A549 (cell line): ENCODE results near the gene B4GALT6. TPM values are rescaled to one million over a fixed set of nuclear protein-coding genes. Genes with fewer than 3 reads are reported as not detected.

Experiments
- ATAC-seq, 2 experiments: fragments of 200-7000 bp in 1 of 2; fragments of >200 bp in 1 of 2; cut with Nextera tagmentation in 1 of 2; cut with Tn5 transposase in 1 of 2; 3 replicates each; pipeline versions ENCODE4 v1.8.0 to v1.9.1; 2018 to 2020; ENCODE audit warnings: mild to moderate bottlenecking in 1 of 2, moderate library complexity in 1 of 2
- CTCF ChIA-PET: fragments of 300-600 bp; sonication (Branson Sonifier 250); formaldehyde crosslinking; extraction: SDS; loops from one replicate; lab custom pipeline; 2021; ENCODE audit warnings: antibody characterized with exemption, inconsistent platforms; lab: Yijun Ruan, JAX
- POLR2A ChIA-PET: fragments of 350-600 bp; formaldehyde crosslinking; extraction: SDS; loops from one replicate; lab custom pipeline; 2021; ENCODE audit warnings: antibody characterized with exemption, inconsistent platforms; lab: Yijun Ruan, JAX
- DNase-seq, 2 experiments: peaks; one replicate each; pipeline versions ENCODE4 v3.0.0 to v3.0.0-alpha.2; 2011 to 2016; ENCODE audit warnings: low read depth in 1 of 2, low spot score in 1 of 2
- FAIRE-seq: peaks from 2 replicates; lab custom pipeline; 2011; peaks lifted over from hg19 to GRCh38; lab: Jason Lieb, UNC
- H3K27ac ChIP-seq, 2 experiments: fragments of >200 bp; sonication (Bioruptor Twin); formaldehyde crosslinking; 3 replicates each; pipeline ENCODE4 v1.5.1; 2016 to 2017
- H3K4me1 ChIP-seq: fragments of >200 bp; sonication (Bioruptor Twin); formaldehyde crosslinking; 3 replicates; pipeline ENCODE4 v1.6.1; 2016
- H3K4me2 ChIP-seq: fragments of >200 bp; sonication (Bioruptor Twin); formaldehyde crosslinking; 3 replicates; pipeline ENCODE4 v1.6.1; 2016
- H3K4me3 ChIP-seq: fragments of >200 bp; sonication (Bioruptor Twin); formaldehyde crosslinking; 3 replicates; pipeline ENCODE4 v1.5.1; 2016
- H3K9me3 ChIP-seq: fragments of >200 bp; sonication (Bioruptor Twin); formaldehyde crosslinking; 3 replicates; pipeline ENCODE4 v1.6.1; 2016
- CBX2 ChIP-seq: fragments of 200-600 bp; sonication (generic); IDR thresholded peaks from 2 replicates; pipeline ENCODE4 v1.6.1; 2016; ENCODE audit warnings: low read depth, mild to moderate bottlenecking, borderline replicate concordance
- EHMT2 ChIP-seq: fragments of 200-600 bp; sonication (generic); IDR thresholded peaks from 2 replicates; pipeline ENCODE4 v1.6.1; 2016; ENCODE audit warnings: antibody characterized with exemption, low read depth, mild to moderate bottlenecking, moderate library complexity
- ESRRA ChIP-seq: fragments of 150-350 bp; IDR thresholded peaks from 2 replicates; pipeline ENCODE4 v1.6.1; 2014; ENCODE audit warnings: mild to moderate bottlenecking, low read length, borderline replicate concordance
- FOSL2 ChIP-seq, 2 experiments: fragments of 450-650 bp in 1 of 2; fragments of >200 bp in 1 of 2; sonication (Bioruptor Twin) in 1 of 2; formaldehyde crosslinking; IDR thresholded peaks; 2 replicates each; pipeline versions ENCODE4 v1.5.0 to v1.6.1; 2016 to 2020; ENCODE audit warnings: mild to moderate bottlenecking in 1 of 2, moderate library complexity in 1 of 2
- FOXS1 ChIP-seq: fragments of 250-450 bp; sonication (Bioruptor Pico); IDR thresholded peaks from 2 replicates; pipeline ENCODE4 v1.5.0; 2020; ENCODE audit warnings: mild to moderate bottlenecking, moderate library complexity
- HOXA7 ChIP-seq: fragments of 250-450 bp; sonication (Bioruptor Pico); IDR thresholded peaks from 2 replicates; pipeline ENCODE4 v1.5.0; 2020; ENCODE audit warnings: mild to moderate bottlenecking, moderate library complexity
- JUNB ChIP-seq: fragments of >200 bp; sonication (Bioruptor Twin); formaldehyde crosslinking; IDR thresholded peaks from 2 replicates; pipeline ENCODE4 v1.6.1; 2016
- KDM5A ChIP-seq: fragments of 200-600 bp; sonication (generic); IDR thresholded peaks from 2 replicates; pipeline ENCODE4 v1.6.1; 2016; ENCODE audit warnings: antibody characterized with exemption, mild to moderate bottlenecking
- MAFK ChIP-seq: fragments of 450-650 bp; IDR thresholded peaks from 2 replicates; pipeline ENCODE4 v1.6.1; 2014; ENCODE audit not compliant: partially characterized antibody
- NPAS2 ChIP-seq: fragments of 250-450 bp; sonication (Bioruptor Pico); IDR thresholded peaks from 2 replicates; pipeline ENCODE4 v1.8.0; 2022; ENCODE audit warnings: mild to moderate bottlenecking, moderate library complexity, borderline replicate concordance
- PHF8 ChIP-seq: fragments of 200-600 bp; sonication (generic); IDR thresholded peaks from 2 replicates; pipeline ENCODE4 v1.6.1; 2016; ENCODE audit warnings: low read depth, mild to moderate bottlenecking, antibody characterized with exemption, moderate library complexity, borderline replicate concordance
- RARB ChIP-seq: fragments of 250-450 bp; sonication (Bioruptor Pico); IDR thresholded peaks from 2 replicates; pipeline ENCODE4 v1.8.0; 2021; ENCODE audit warnings: mild to moderate bottlenecking, moderate library complexity
- RCOR1 ChIP-seq: fragments of 150-350 bp; IDR thresholded peaks from 2 replicates; pipeline ENCODE4 v1.6.1; 2014; ENCODE audit warnings: antibody characterized with exemption, low read length, low read depth
- RFX5 ChIP-seq: fragments of 450-650 bp; IDR thresholded peaks from 2 replicates; pipeline ENCODE4 v1.7.1; 2014; ENCODE audit warnings: antibody characterized with exemption, mild to moderate bottlenecking, moderate library complexity
- SMC3 ChIP-seq: fragments of >200 bp; sonication (Bioruptor Twin); formaldehyde crosslinking; IDR thresholded peaks from 3 replicates; pipeline ENCODE4 v1.6.1; 2018; ENCODE audit warnings: inconsistent platforms
- ZC3H11A ChIP-seq: fragments of 450-650 bp; IDR thresholded peaks from 2 replicates; pipeline ENCODE4 v1.6.1; 2014; ENCODE audit warnings: antibody characterized with exemption, mild to moderate bottlenecking
- ZSCAN20 ChIP-seq: fragments of 250-450 bp; sonication (Bioruptor Pico); IDR thresholded peaks from 2 replicates; pipeline ENCODE4 v1.8.0; 2022; ENCODE audit warnings: mild to moderate bottlenecking, moderate library complexity
- WGBS: methylation state at CpG from one replicate; pipeline ENCODE4 v1.1.6; 2017; ENCODE audit errors: missing lambda C conversion rate; 5-methylcytosine and 5-hydroxymethylcytosine counted together
- polyA plus RNA-seq, 4 experiments: library from polyadenylated mRNA; depleted of rRNA in 3 of 4; stranded (reverse); fragments of >200 nt; fragmentation: RNase III in 1 of 4; extraction: RNeasy Plus Mini Kit Qiagen cat#74134 plus additional on column Dnase treatment in 1 of 4; gene quantifications; 2 replicates in 3 of 4; 3 replicates in 1 of 4; pipeline ENCODE4 v1.2.3, GENCODE V29; 2011 to 2017
- TF ChIP-seq, protein P1 (sequence below): fragments of 150-350 bp; IDR thresholded peaks from 2 replicates; pipeline ENCODE4 v1.6.1; 2014; ENCODE audit warnings: low read depth, mild to moderate bottlenecking, low read length
- TF ChIP-seq, protein P2 (sequence below): fragments of 250-450 bp; sonication (Bioruptor Pico); IDR thresholded peaks from 2 replicates; pipeline ENCODE4 v1.5.0; 2021; ENCODE audit warnings: mild to moderate bottlenecking, moderate library complexity, borderline replicate concordance
- TF ChIP-seq, protein P3 (sequence below): fragments of >200 bp; sonication (Bioruptor Twin); formaldehyde crosslinking; IDR thresholded peaks from 3 replicates; pipeline ENCODE4 v1.5.1; 2016
- TF ChIP-seq, protein P4 (sequence below): fragments of >200 bp; sonication (Bioruptor Twin); formaldehyde crosslinking; IDR thresholded peaks from 2 replicates; pipeline ENCODE4 v1.6.1; 2016
- TF ChIP-seq, protein P5 (sequence below): IDR thresholded peaks from 2 replicates; pipeline ENCODE4 v1.6.1; 2012
- TF ChIP-seq, protein P6 (sequence below): fragments of 200-600 bp; sonication (generic); IDR thresholded peaks from 2 replicates; pipeline ENCODE4 v1.6.1; 2016; ENCODE audit warnings: antibody characterized with exemption, mild to moderate bottlenecking, moderate library complexity

B4GALT6 gene
- polyA plus RNA-seq, 2 of the 4 experiments (the other 2 are of a cell fraction) = 7.1 to 12.8 TPM

DNA sequence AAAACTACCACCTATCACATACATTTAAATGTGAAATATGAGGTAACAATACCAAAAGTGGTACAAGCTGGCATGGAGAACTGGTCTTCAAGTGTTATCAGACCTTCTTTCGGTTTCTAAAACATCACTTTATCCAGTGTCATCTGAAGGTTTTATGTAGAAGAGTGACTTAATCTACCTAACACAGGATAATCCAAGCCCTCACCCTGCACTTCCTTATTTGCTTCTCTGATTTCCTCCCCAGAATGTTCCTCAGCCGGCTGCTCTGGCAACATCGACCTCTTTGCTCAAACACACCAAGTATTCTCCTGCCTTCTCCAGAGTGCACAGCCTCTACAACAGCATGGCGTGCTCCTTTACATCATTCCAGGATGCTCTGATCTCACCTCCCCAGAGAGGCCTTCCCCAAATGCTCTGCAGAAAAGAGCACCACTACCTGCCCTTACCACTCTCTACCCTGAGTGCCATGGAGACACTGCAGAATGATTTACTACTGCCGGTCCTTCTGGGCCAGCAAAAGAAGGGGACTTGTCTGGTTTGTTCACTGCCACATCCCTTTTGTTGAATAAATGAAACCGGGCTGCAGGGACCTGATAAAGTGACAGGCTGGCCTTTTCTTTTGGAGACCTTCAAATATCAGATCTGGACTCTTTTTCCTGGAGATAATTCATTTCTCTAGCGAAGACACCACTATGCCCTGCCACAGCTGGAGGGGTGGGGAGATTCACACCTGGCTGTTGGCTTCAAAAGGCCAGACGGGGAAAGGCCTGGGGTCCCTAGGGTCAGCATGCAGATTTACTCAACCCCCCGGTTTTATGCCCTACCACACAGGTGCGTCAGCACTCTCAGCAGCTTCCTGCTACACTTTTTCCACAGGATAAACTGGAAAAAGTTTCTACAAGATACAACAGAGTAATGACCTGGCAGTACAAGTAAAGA, 50.7 kb downstream of the B4GALT6 start:
- 91% methylated on average over 10 of the region's 10 CpGs for WGBS
- no peaks in the 10 kb centered on the region for H3K9me3 ChIP-seq
- no peak overlapping the region for H3K27ac ChIP-seq
- ChIA-PET CTCF (no interaction called here), POLR2A (no interaction called here)
- TF ChIP-seq, protein P1, sequence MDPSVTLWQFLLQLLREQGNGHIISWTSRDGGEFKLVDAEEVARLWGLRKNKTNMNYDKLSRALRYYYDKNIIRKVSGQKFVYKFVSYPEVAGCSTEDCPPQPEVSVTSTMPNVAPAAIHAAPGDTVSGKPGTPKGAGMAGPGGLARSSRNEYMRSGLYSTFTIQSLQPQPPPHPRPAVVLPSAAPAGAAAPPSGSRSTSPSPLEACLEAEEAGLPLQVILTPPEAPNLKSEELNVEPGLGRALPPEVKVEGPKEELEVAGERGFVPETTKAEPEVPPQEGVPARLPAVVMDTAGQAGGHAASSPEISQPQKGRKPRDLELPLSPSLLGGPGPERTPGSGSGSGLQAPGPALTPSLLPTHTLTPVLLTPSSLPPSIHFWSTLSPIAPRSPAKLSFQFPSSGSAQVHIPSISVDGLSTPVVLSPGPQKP = no peak
- TF ChIP-seq, protein P2, sequence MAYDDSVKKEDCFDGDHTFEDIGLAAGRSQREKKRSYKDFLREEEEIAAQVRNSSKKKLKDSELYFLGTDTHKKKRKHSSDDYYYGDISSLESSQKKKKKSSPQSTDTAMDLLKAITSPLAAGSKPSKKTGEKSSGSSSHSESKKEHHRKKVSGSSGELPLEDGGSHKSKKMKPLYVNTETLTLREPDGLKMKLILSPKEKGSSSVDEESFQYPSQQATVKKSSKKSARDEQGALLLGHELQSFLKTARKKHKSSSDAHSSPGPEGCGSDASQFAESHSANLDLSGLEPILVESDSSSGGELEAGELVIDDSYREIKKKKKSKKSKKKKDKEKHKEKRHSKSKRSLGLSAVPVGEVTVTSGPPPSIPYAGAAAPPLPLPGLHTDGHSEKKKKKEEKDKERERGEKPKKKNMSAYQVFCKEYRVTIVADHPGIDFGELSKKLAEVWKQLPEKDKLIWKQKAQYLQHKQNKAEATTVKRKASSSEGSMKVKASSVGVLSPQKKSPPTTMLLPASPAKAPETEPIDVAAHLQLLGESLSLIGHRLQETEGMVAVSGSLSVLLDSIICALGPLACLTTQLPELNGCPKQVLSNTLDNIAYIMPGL (CRISPR knock-in tag) = no peak
- TF ChIP-seq RFX5 (no peak), ZC3H11A (no peak), EHMT2 (no peak), SMC3 (no peak), RCOR1 (no peak)
- TF ChIP-seq, protein P3, sequence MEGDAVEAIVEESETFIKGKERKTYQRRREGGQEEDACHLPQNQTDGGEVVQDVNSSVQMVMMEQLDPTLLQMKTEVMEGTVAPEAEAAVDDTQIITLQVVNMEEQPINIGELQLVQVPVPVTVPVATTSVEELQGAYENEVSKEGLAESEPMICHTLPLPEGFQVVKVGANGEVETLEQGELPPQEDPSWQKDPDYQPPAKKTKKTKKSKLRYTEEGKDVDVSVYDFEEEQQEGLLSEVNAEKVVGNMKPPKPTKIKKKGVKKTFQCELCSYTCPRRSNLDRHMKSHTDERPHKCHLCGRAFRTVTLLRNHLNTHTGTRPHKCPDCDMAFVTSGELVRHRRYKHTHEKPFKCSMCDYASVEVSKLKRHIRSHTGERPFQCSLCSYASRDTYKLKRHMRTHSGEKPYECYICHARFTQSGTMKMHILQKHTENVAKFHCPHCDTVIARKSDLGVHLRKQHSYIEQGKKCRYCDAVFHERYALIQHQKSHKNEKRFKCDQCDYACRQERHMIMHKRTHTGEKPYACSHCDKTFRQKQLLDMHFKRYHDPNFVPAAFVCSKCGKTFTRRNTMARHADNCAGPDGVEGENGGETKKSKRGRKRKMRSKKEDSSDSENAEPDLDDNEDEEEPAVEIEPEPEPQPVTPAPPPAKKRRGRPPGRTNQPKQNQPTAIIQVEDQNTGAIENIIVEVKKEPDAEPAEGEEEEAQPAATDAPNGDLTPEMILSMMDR = no peak
- ATAC-seq (no peak), DNase-seq (no peak), FAIRE-seq (no peak)
- no peak overlapping the region for H3K4me3 ChIP-seq
- no peaks in the 10 kb centered on the region for H3K4me1 ChIP-seq
- no peak overlapping the region for H3K4me2 ChIP-seq

DNA sequence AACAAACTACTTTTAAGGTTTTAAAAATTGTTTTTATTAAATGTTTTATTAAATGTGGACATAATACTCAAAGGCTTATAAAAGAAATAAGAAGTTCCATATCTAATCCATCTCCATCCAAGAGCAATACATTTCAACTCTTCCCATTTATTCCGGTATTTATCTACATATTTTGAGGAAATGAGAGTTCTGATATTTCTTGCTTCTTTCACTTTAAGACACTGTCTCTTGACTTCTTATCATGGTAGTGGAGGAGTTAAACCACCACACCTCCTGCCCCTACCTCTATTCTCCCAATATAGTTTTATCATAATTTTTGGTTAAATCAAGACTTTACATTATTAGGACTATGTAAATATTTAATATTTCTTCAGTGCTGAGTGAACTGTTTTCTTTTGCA, 52.0 kb downstream of the B4GALT6 start:
- ATAC-seq = no peak
- H3K4me1 ChIP-seq = no peaks in the 10 kb centered on the region
- no peak overlapping the region for H3K4me3 ChIP-seq
- DNase-seq = no peak
- H3K4me2 ChIP-seq = no peak overlapping the region
- ChIA-PET CTCF (no interaction called here), POLR2A (no interaction called here)
- 98% methylated on average over 1 of the region's 1 CpG for WGBS
- no peak overlapping the region for H3K27ac ChIP-seq
- no peaks in the 10 kb centered on the region for H3K9me3 ChIP-seq
- FAIRE-seq = no peak
- TF ChIP-seq FOSL2 (IDR thresholded peaks at IDR 0.05) = no peak
- TF ChIP-seq FOSL2 (CRISPR knock-in tag; IDR thresholded peaks at IDR 0.05) = no peak
- no peak for TF ChIP-seq ZSCAN20 (CRISPR knock-in tag)
- TF ChIP-seq NPAS2 (CRISPR knock-in tag) = no peak
- TF ChIP-seq, protein P4, sequence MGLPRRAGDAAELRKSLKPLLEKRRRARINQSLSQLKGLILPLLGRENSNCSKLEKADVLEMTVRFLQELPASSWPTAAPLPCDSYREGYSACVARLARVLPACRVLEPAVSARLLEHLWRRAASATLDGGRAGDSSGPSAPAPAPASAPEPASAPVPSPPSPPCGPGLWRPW = no peak
- TF ChIP-seq, protein P5, sequence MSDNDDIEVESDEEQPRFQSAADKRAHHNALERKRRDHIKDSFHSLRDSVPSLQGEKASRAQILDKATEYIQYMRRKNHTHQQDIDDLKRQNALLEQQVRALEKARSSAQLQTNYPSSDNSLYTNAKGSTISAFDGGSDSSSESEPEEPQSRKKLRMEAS = no peak
- no peak for TF ChIP-seq ZC3H11A
- TF ChIP-seq ESRRA = no peak
- no peak for TF ChIP-seq MAFK
- TF ChIP-seq, protein P6, sequence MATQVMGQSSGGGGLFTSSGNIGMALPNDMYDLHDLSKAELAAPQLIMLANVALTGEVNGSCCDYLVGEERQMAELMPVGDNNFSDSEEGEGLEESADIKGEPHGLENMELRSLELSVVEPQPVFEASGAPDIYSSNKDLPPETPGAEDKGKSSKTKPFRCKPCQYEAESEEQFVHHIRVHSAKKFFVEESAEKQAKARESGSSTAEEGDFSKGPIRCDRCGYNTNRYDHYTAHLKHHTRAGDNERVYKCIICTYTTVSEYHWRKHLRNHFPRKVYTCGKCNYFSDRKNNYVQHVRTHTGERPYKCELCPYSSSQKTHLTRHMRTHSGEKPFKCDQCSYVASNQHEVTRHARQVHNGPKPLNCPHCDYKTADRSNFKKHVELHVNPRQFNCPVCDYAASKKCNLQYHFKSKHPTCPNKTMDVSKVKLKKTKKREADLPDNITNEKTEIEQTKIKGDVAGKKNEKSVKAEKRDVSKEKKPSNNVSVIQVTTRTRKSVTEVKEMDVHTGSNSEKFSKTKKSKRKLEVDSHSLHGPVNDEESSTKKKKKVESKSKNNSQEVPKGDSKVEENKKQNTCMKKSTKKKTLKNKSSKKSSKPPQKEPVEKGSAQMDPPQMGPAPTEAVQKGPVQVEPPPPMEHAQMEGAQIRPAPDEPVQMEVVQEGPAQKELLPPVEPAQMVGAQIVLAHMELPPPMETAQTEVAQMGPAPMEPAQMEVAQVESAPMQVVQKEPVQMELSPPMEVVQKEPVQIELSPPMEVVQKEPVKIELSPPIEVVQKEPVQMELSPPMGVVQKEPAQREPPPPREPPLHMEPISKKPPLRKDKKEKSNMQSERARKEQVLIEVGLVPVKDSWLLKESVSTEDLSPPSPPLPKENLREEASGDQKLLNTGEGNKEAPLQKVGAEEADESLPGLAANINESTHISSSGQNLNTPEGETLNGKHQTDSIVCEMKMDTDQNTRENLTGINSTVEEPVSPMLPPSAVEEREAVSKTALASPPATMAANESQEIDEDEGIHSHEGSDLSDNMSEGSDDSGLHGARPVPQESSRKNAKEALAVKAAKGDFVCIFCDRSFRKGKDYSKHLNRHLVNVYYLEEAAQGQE = no peak
- TF ChIP-seq PHF8 = no peak
- no peak for TF ChIP-seq CBX2
- no peak for TF ChIP-seq FOXS1 (CRISPR knock-in tag)
- no peak for TF ChIP-seq SMC3
- TF ChIP-seq RARB (CRISPR knock-in tag) = no peak
- no peak for TF ChIP-seq KDM5A
- TF ChIP-seq HOXA7 (CRISPR knock-in tag) = no peak
- no peak for TF ChIP-seq JUNB
- TF ChIP-seq, all 56 proteins: peak for 0
